H9 (cell line): ENCODE measurements around the gene NRP2. TPM values are rescaled to one million over a fixed set of nuclear protein-coding genes. Genes with fewer than 3 reads are reported as not detected.

ENCODE experiments used
- DNase-seq: peaks from one replicate; pipeline ENCODE4 v3.0.0-alpha.2; 2017
- H2AFZ ChIP-seq: one replicate; pipeline ENCODE4 v1.6.1; 2013; ENCODE audit warnings: mild to moderate bottlenecking, low read length, control low read depth, moderate library complexity
- H2AK5ac ChIP-seq: 2 replicates; pipeline ENCODE4 v1.6.1; 2013; ENCODE audit warnings: low read length, control low read depth, mixed read lengths; ENCODE audit not compliant: insufficient read length
- H2BK120ac ChIP-seq: one replicate; pipeline ENCODE4 v1.6.1; 2013; ENCODE audit warnings: low read depth, mild to moderate bottlenecking, low read length, control low read depth, inconsistent platforms; ENCODE audit not compliant: poor library complexity, severe bottlenecking
- H2BK12ac ChIP-seq: 2 replicates; pipeline ENCODE4 v1.6.1; 2013; ENCODE audit warnings: low read length, control low read depth, mixed read lengths, low read depth; ENCODE audit not compliant: insufficient read length
- H2BK15ac ChIP-seq: 2 replicates; pipeline ENCODE4 v1.6.1; 2013; ENCODE audit warnings: low read depth, low read length, control low read depth
- H2BK20ac ChIP-seq: one replicate; pipeline ENCODE4 v1.6.1; 2013; ENCODE audit warnings: low read depth, mild to moderate bottlenecking, low read length, control low read depth, inconsistent platforms; ENCODE audit not compliant: poor library complexity, severe bottlenecking
- H2BK5ac ChIP-seq: 2 replicates; pipeline ENCODE4 v1.6.1; 2013; ENCODE audit warnings: low read length, control low read depth, mixed read lengths; ENCODE audit not compliant: insufficient read length
- H3K14ac ChIP-seq: 2 replicates; pipeline ENCODE4 v1.6.1; 2013; ENCODE audit warnings: low read length, control low read depth; ENCODE audit not compliant: insufficient read depth
- H3K18ac ChIP-seq: 2 replicates; pipeline ENCODE4 v1.6.1; 2013; ENCODE audit warnings: low read depth, mild to moderate bottlenecking, mixed read lengths, low read length, control low read depth; ENCODE audit not compliant: insufficient read length
- H3K23ac ChIP-seq: 2 replicates; pipeline ENCODE4 v1.6.1; 2013; ENCODE audit warnings: low read length, control low read depth, mixed read lengths, low read depth; ENCODE audit not compliant: insufficient read length
- H3K23me2 ChIP-seq: 2 replicates; pipeline ENCODE4 v1.6.1; 2013; ENCODE audit warnings: low read depth, mild to moderate bottlenecking, mixed read lengths, low read length, control low read depth; ENCODE audit not compliant: insufficient read length, poor library complexity, severe bottlenecking
- H3K27ac ChIP-seq: 2 replicates; pipeline ENCODE4 v1.5.1; 2013; ENCODE audit warnings: low read length, control low read depth, mixed read lengths, low read depth; ENCODE audit not compliant: insufficient read length
- H3K27me3 ChIP-seq: 2 replicates; pipeline ENCODE4 v1.6.1; 2013; ENCODE audit warnings: low read length, control low read depth, inconsistent platforms; ENCODE audit not compliant: insufficient read depth
- H3K4ac ChIP-seq: 2 replicates; pipeline ENCODE4 v1.6.1; 2013; ENCODE audit warnings: low read depth, mild to moderate bottlenecking, control low read depth, inconsistent platforms, low read length, moderate library complexity
- H3K4me1 ChIP-seq: 2 replicates; pipeline ENCODE4 v1.6.1; 2013; ENCODE audit warnings: low read length, control low read depth, inconsistent platforms; ENCODE audit not compliant: insufficient read depth
- H3K4me2 ChIP-seq: 2 replicates; pipeline ENCODE4 v1.6.1; 2013; ENCODE audit warnings: low read length, control low read depth, mixed read lengths; ENCODE audit not compliant: insufficient read length, insufficient read depth
- H3K56ac ChIP-seq: 2 replicates; pipeline ENCODE4 v1.6.1; 2013; ENCODE audit warnings: low read depth, mild to moderate bottlenecking, mixed read lengths, low read length, control low read depth; ENCODE audit not compliant: insufficient read length
- H3K79me1 ChIP-seq: 2 replicates; pipeline ENCODE4 v1.6.1; 2013; ENCODE audit warnings: low read depth, mild to moderate bottlenecking, moderate library complexity, low read length, control low read depth, inconsistent platforms; ENCODE audit not compliant: insufficient read depth, poor library complexity, severe bottlenecking
- H3K79me2 ChIP-seq: 2 replicates; pipeline ENCODE4 v1.6.1; 2013; ENCODE audit warnings: low read length, control low read depth, inconsistent platforms; ENCODE audit not compliant: insufficient read depth
- H3K9ac ChIP-seq: 2 replicates; pipeline ENCODE4 v1.6.1; 2013; ENCODE audit warnings: low read length, control low read depth, mixed read lengths; ENCODE audit not compliant: insufficient read length; ENCODE audit errors: extremely low read depth
- H3K9me3 ChIP-seq: one replicate; pipeline ENCODE4 v1.6.1; 2013; ENCODE audit warnings: low read depth, low read length, inconsistent platforms; ENCODE audit not compliant: control insufficient read depth
- H3T11ph ChIP-seq: one replicate; pipeline ENCODE4 v1.6.1; 2013; ENCODE audit warnings: mild to moderate bottlenecking, low read length, control low read depth, inconsistent platforms
- H4K20me1 ChIP-seq: one replicate; pipeline ENCODE4 v1.6.1; 2013; ENCODE audit not compliant: control insufficient read depth, insufficient read length, insufficient read depth
- H4K5ac ChIP-seq: 2 replicates; pipeline ENCODE4 v1.6.1; 2013; ENCODE audit warnings: low read depth, mild to moderate bottlenecking, mixed read lengths, low read length, control low read depth; ENCODE audit not compliant: insufficient read length
- H4K8ac ChIP-seq: replicated peaks from 2 replicates; pipeline ENCODE4 v1.6.1; 2013; ENCODE audit warnings: low read length, control low read depth, mixed read lengths, low read depth; ENCODE audit not compliant: insufficient read length
- H4K91ac ChIP-seq: 2 replicates; pipeline ENCODE4 v1.6.1; 2013; ENCODE audit warnings: low read depth, mild to moderate bottlenecking, moderate library complexity, mixed read lengths, low read length, control low read depth; ENCODE audit not compliant: insufficient read length
- H3K27ac Mint-ChIP-seq, 3 experiments: 2 replicates in 2 of 3; 3 replicates in 1 of 3; pipeline ENCODE4 v1.8.0; 2020 to 2021; ENCODE audit warnings: mixed read lengths in 3 of 3, mild to moderate bottlenecking in 1 of 3, moderate library complexity in 1 of 3
- H3K27me3 Mint-ChIP-seq: 2 replicates; pipeline ENCODE4 v1.8.0; 2021; ENCODE audit warnings: low read depth, mild to moderate bottlenecking, moderate library complexity, mixed read lengths
- H3K36me3 Mint-ChIP-seq, 3 experiments: 2 replicates in 2 of 3; 3 replicates in 1 of 3; pipeline ENCODE4 v1.8.0; 2020 to 2021; ENCODE audit warnings: low read depth in 3 of 3, mixed read lengths in 3 of 3; ENCODE audit not compliant: insufficient read depth in 1 of 3
- H3K4me1 Mint-ChIP-seq, 2 experiments: 2 replicates each; pipeline ENCODE4 v1.8.0; 2020; ENCODE audit warnings: mixed read lengths in 2 of 2
- H3K4me3 Mint-ChIP-seq, 2 experiments: 2 replicates in 1 of 2; 3 replicates in 1 of 2; pipeline ENCODE4 v1.8.0; 2020 to 2021; ENCODE audit warnings: mild to moderate bottlenecking in 2 of 2, mixed read lengths in 2 of 2, moderate library complexity in 1 of 2
- H3K9me3 Mint-ChIP-seq, 2 experiments: 2 replicates in 1 of 2; 3 replicates in 1 of 2; pipeline ENCODE4 v1.8.0; 2020; ENCODE audit warnings: mild to moderate bottlenecking in 2 of 2, mixed read lengths in 2 of 2, moderate library complexity in 1 of 2
- WGBS: extraction: QIAGEN DNeasy Blood & Tissue Kit; methylation state at CpG from one replicate; pipeline ENCODE4 v1.1.7; 2013; ENCODE audit warnings: missing lambda C conversion rate, low lambda C conversion rate, mixed read lengths; ENCODE audit not compliant: insufficient read length; ENCODE audit errors: extremely low coverage; 5-methylcytosine and 5-hydroxymethylcytosine counted together
- total RNA-seq: library from RNA; stranded (reverse); gene quantifications from 2 replicates; pipeline ENCODE4 v1.2.1, GENCODE V29; 2021
- TF ChIP-seq, protein P1 (sequence below): fragments of 200-600 bp; sonication (generic); conservative IDR thresholded peaks from 3 replicates; pipeline ENCODE4 v1.8.0; 2021; ENCODE audit warnings: antibody characterized with exemption, mild to moderate bottlenecking

Gene NRP2
- total RNA-seq, 1 experiment from 2014 or later: 19.7 TPM

GRCh38 chr2:205739620-205740019, 57.3 kb downstream of the NRP2 start:
- H2AFZ ChIP-seq: no peak overlapping the region
- no peak overlapping the region for H2BK15ac ChIP-seq
- H3K18ac ChIP-seq: no peak overlapping the region
- H2BK120ac ChIP-seq: no peak overlapping the region
- no peak overlapping the region for H2AK5ac ChIP-seq
- Mint-ChIP-seq H3K9me3 (no peaks in the 10 kb centered on the region), H3K36me3 (peaks cover 19 to 42% (median 34%) of the 10 kb centered on the region in 3 experiments), H3K4me1 (peaks cover 19 to 20% of the 10 kb centered on the region in 2 experiments), H3K4me3 (no peak overlapping the region), H3K27me3 (peaks cover 2% of the 10 kb centered on the region; the same call in 1 of the 2 replicates), H3K27ac (no peak overlapping the region)
- H3K79me2 ChIP-seq: no peaks in the 10 kb centered on the region
- TF ChIP-seq, protein P1, sequence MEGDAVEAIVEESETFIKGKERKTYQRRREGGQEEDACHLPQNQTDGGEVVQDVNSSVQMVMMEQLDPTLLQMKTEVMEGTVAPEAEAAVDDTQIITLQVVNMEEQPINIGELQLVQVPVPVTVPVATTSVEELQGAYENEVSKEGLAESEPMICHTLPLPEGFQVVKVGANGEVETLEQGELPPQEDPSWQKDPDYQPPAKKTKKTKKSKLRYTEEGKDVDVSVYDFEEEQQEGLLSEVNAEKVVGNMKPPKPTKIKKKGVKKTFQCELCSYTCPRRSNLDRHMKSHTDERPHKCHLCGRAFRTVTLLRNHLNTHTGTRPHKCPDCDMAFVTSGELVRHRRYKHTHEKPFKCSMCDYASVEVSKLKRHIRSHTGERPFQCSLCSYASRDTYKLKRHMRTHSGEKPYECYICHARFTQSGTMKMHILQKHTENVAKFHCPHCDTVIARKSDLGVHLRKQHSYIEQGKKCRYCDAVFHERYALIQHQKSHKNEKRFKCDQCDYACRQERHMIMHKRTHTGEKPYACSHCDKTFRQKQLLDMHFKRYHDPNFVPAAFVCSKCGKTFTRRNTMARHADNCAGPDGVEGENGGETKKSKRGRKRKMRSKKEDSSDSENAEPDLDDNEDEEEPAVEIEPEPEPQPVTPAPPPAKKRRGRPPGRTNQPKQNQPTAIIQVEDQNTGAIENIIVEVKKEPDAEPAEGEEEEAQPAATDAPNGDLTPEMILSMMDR: no peak
- H3K9me3 ChIP-seq: no peaks in the 10 kb centered on the region
- no peak overlapping the region for H3K4me2 ChIP-seq
- no CpG with 5 or more reads among the region's 1 CpG for WGBS
- no peak overlapping the region for H2BK5ac ChIP-seq
- H4K91ac ChIP-seq: no peak overlapping the region
- H3K23me2 ChIP-seq: no peaks in the 10 kb centered on the region
- peaks cover under 1% of the 10 kb centered on the region; the same call in 1 of the 2 replicates for H3K4me1 ChIP-seq
- no peak overlapping the region for H4K5ac ChIP-seq
- DNase-seq: no peak
- H3K9ac ChIP-seq: no peak overlapping the region
- no peak overlapping the region for H3K56ac ChIP-seq
- H4K8ac ChIP-seq: no peak overlapping the region
- no peak overlapping the region for H3K23ac ChIP-seq
- H3K79me1 ChIP-seq: no peaks in the 10 kb centered on the region
- no peak overlapping the region for H2BK20ac ChIP-seq
- H3T11ph ChIP-seq: no peak overlapping the region
- H2BK12ac ChIP-seq: no peak overlapping the region
- no peak overlapping the region for H3K14ac ChIP-seq
- H4K20me1 ChIP-seq: no peaks in the 10 kb centered on the region
- H3K27ac ChIP-seq: no peak overlapping the region
- H3K4ac ChIP-seq: no peak overlapping the region
- no peaks in the 10 kb centered on the region for H3K27me3 ChIP-seq
